ENCODE data around the gene OPA3. TPM values are rescaled to one million over a fixed set of nuclear protein-coding genes. Genes with fewer than 3 reads are reported as not detected.

Gene OPA3
- total RNA-seq, 4 donors from 2014 or later, result 2.8 to 9.1 (median 5.1) TPM

GRCh38 chr19:45489216-45489855, 95.3 kb downstream of the OPA3 start:
- no peaks in the 10 kb centered on the region for H3K27me3 ChIP-seq
- H3K4me1 ChIP-seq, result no peaks in the 10 kb centered on the region
- H3K27ac ChIP-seq, result no peak overlapping the region
- intact Hi-C loops (cut with DNase I; ENCODE audit: low total_unique reads), result no loop called here
- H3K4me3 ChIP-seq, result no peak overlapping the region
- DNase-seq, result no peak
- H3K36me3 ChIP-seq, result no peaks in the 10 kb centered on the region
- TF ChIP-seq CTCF (IDR thresholded peaks at IDR 0.05) (no peak), POLR2A (IDR thresholded peaks at IDR 0.05) (no peak)
- no peaks in the 10 kb centered on the region for H3K9me3 ChIP-seq

- DNase-seq, result no peak
- intact Hi-C loops (cut with DNase I; ENCODE audit: low total_unique reads), result no loop called here
- TF ChIP-seq POLR2A (IDR thresholded peaks at IDR 0.05) (no peak), CTCF (IDR thresholded peaks at IDR 0.05) (no peak)
- no peak overlapping the region for H3K27ac ChIP-seq
- no peaks in the 10 kb centered on the region for H3K36me3 ChIP-seq
- no peaks in the 10 kb centered on the region for H3K9me3 ChIP-seq
- no peak overlapping the region for H3K4me3 ChIP-seq
- no peaks in the 10 kb centered on the region for H3K4me1 ChIP-seq
- no peaks in the 10 kb centered on the region for H3K27me3 ChIP-seq
Measured at GRCh38 chr19:45488708-45489107, 95.9 kb downstream of the OPA3 start.

GRCh38 chr19:45485305-45486077, 99.1 kb downstream of the OPA3 start:
- peak; percentile 95 to 97 for DNase-seq
- Histone ChIP-seq H3K36me3 (no peaks in the 10 kb centered on the region), H3K4me1 (no peaks in the 10 kb centered on the region), H3K27ac (peak overlapping the region; percentile 79 to 96), H3K27me3 (no peaks in the 10 kb centered on the region), H3K9me3 (no peaks in the 10 kb centered on the region), H3K4me3 (peak overlapping the region; percentile 49 to 88)
- TF ChIP-seq CTCF (IDR thresholded peaks at IDR 0.05) (peak; percentile 64 to 96 (median 90)), POLR2A (IDR thresholded peaks at IDR 0.05) (no peak)
- intact Hi-C loops (cut with DNase I; ENCODE audit: low total_unique reads), result no loop called here

GRCh38 chr19:45484273-45484945, 100.2 kb downstream of the OPA3 start:
- TF ChIP-seq CTCF (IDR thresholded peaks at IDR 0.05), result no peak
- no peak for TF ChIP-seq POLR2A (IDR thresholded peaks at IDR 0.05)
- H3K27me3 ChIP-seq, result no peaks in the 10 kb centered on the region
- DNase-seq, result no peak
- intact Hi-C loops (cut with DNase I; ENCODE audit: low total_unique reads), result no loop called here
- no peak overlapping the region for H3K27ac ChIP-seq
- no peaks in the 10 kb centered on the region for H3K36me3 ChIP-seq
- H3K9me3 ChIP-seq, result no peaks in the 10 kb centered on the region
- no peak overlapping the region for H3K4me3 ChIP-seq
- no peaks in the 10 kb centered on the region for H3K4me1 ChIP-seq

- DNase-seq, result no peak
- no peak overlapping the region for H3K4me3 ChIP-seq
- TF ChIP-seq POLR2A (IDR thresholded peaks at IDR 0.05) (no peak), CTCF (IDR thresholded peaks at IDR 0.05) (no peak)
- H3K27me3 ChIP-seq, result no peaks in the 10 kb centered on the region
- no peak overlapping the region for H3K27ac ChIP-seq
- intact Hi-C loops (cut with DNase I; ENCODE audit: low total_unique reads), result no loop called here
- no peaks in the 10 kb centered on the region for H3K4me1 ChIP-seq
- H3K9me3 ChIP-seq, result no peaks in the 10 kb centered on the region
- no peaks in the 10 kb centered on the region for H3K36me3 ChIP-seq
Measured at GRCh38 chr19:45483033-45483432, 101.6 kb downstream of the OPA3 start.
